GM10248 (cell line): ENCODE measurements around the gene GRM1.

Source experiments
- CTCF ChIA-PET: fragments of 300-600 bp; sonication (Branson Sonifier 250); formaldehyde crosslinking; extraction: SDS; loops from one replicate; lab custom pipeline; 2021; ENCODE audit warnings: antibody characterized with exemption; lab: Yijun Ruan, JAX
- POLR2A ChIA-PET: fragments of 350-650 bp; sonication (Branson Sonifier 250); formaldehyde crosslinking; extraction: SDS; loops from one replicate; lab custom pipeline; 2020; ENCODE audit warnings: antibody characterized with exemption; lab: Yijun Ruan, JAX
- DNase-seq: peaks from one replicate; pipeline ENCODE4 v3.0.0; 2012; ENCODE audit errors: extremely low spot score
- TF ChIP-seq, protein P1 (sequence below): IDR thresholded peaks from 2 replicates; pipeline ENCODE4 v1.5.1; 2012; ENCODE audit warnings: mild to moderate bottlenecking, low read depth; ENCODE audit errors: extremely low read depth, missing control alignments, control extremely low read depth

Gene GRM1

DNA sequence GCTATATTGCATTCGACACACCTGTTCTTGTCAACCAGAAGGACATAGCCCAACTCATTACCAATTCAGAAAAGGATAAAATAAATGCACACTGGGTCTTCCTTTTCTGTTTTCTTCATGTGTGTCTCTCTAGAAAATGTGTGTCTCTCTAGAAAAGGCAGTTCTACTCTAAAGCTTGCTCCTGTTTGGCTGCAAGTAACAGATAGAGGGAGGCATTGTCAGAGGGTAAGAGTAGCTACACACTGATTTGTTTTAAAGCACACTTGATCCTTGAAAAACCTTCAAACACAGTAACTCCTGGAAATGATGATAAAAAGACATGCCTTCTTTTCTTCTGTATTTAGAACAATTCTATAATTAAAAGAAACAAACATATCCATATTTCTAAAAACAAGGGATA lies 21.3 kb downstream of the GRM1 start:
- TF ChIP-seq, protein P1, sequence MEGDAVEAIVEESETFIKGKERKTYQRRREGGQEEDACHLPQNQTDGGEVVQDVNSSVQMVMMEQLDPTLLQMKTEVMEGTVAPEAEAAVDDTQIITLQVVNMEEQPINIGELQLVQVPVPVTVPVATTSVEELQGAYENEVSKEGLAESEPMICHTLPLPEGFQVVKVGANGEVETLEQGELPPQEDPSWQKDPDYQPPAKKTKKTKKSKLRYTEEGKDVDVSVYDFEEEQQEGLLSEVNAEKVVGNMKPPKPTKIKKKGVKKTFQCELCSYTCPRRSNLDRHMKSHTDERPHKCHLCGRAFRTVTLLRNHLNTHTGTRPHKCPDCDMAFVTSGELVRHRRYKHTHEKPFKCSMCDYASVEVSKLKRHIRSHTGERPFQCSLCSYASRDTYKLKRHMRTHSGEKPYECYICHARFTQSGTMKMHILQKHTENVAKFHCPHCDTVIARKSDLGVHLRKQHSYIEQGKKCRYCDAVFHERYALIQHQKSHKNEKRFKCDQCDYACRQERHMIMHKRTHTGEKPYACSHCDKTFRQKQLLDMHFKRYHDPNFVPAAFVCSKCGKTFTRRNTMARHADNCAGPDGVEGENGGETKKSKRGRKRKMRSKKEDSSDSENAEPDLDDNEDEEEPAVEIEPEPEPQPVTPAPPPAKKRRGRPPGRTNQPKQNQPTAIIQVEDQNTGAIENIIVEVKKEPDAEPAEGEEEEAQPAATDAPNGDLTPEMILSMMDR, result no peak
- DNase-seq, result no peak
- ChIA-PET POLR2A (no interaction called here), CTCF (interaction anchor here (1.0 to 2.1 kb wide), 4 partner anchors 9 to 19 kb away, joined by 3 to 8 read pairs (median 6); no protein-coding TSS in a partner anchor)

DNA sequence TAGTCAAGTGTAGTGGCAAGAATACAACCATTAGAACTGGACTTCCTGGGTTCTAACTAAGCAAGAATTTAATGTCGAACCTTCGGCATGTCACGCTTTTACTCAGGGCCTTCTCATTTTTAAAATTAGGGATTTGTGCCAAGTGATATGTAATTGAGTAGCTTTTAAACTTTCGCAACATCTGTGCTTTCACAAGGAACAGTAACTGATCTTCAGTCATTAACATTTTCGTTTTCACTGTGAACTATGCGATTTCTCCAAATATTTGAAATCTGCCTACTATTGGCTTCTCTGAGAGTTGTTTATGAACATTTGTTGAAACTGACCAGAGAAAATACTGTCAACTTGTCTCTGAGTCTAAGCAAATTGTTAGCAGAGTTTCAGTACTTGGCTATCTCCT lies 27.6 kb downstream of the GRM1 start:
- ChIA-PET CTCF (interaction anchor here (1.0 kb wide), 1 partner anchor 25 kb away, joined by 3 read pairs; no protein-coding TSS in a partner anchor), POLR2A (no interaction called here)
- TF ChIP-seq, protein P1, result no peak

GRCh38 chr6:146065690-146066089 lies 36.8 kb downstream of the GRM1 start:
- POLR2A ChIA-PET, result no interaction called here
- no peak for DNase-seq
- TF ChIP-seq, protein P1, result no peak
- CTCF ChIA-PET, result interaction anchor here (2.7 kb wide), 1 partner anchor 12 kb away, joined by 8 read pairs; no protein-coding TSS in a partner anchor

More for the DNA sequence above, 27.6 kb downstream of the GRM1 start:
- DNase-seq, result no peak

- CTCF ChIA-PET, result interaction anchor here (2.7 kb wide), 1 partner anchor 11 kb away, joined by 8 read pairs; no protein-coding TSS in a partner anchor
Observed at GRCh38 chr6:146066506-146066905, 37.6 kb downstream of the GRM1 start.

GRCh38 chr6:146071781-146072180 lies 42.9 kb downstream of the GRM1 start:
- ChIA-PET POLR2A (no interaction called here), CTCF (no interaction called here)
- DNase-seq, result no peak
- TF ChIP-seq, protein P1, result no peak

More at GRCh38 chr6:146066506-146066905, 37.6 kb downstream of the GRM1 start:
- POLR2A ChIA-PET, result no interaction called here
- TF ChIP-seq, protein P1, result no peak
- DNase-seq, result no peak

GRCh38 chr6:146077992-146078391 lies 49.1 kb downstream of the GRM1 start:
- TF ChIP-seq, protein P1, result no peak
- no peak for DNase-seq
- ChIA-PET POLR2A (no interaction called here), CTCF (interaction anchor here (2.3 to 2.8 kb wide), 2 partner anchors 10 to 11 kb away, joined by 8 to 9 read pairs; no protein-coding TSS in a partner anchor)
